Adipose tissue (tissue), 3 donors: Measurements from ENCODE around the gene STRN3. TPM values are rescaled to one million over a fixed set of nuclear protein-coding genes. Genes with fewer than 3 reads are reported as not detected.
A peak's percentile ranks its signal among the peaks of the same experiment; 100 is the strongest.
"Not testable (repeated sequence)": the region's sequence is repeated elsewhere in the genome, so short reads cannot be mapped to it uniquely, and the experiment has no call there.

Experiments used
- H3K27ac ChIP-seq: one replicate; pipeline ENCODE4 v1.5.1; 2013; ENCODE audit warnings: low read depth, low read length
- WGBS, 3 donors: extraction: QIAGEN DNeasy Blood & Tissue Kit; methylation state at CpG; one replicate each; pipeline ENCODE4 v1.1.7; 2013; 5-methylcytosine and 5-hydroxymethylcytosine counted together
- polyA plus RNA-seq, 3 donors: library from polyadenylated mRNA; stranded (reverse); fragments of 200-250 nt; gene quantifications; one replicate each; pipeline ENCODE4 v1.2.3, GENCODE V29; 2013
- donor health status: healthy with polysubstance abuse.
- donor health status: Bipolar disorder and iron deficiency.
- donor health status: healthy.

STRN3 gene
- 10 to 100 TPM in 2 of 3 donors, 1 to 10 TPM in 1; 5.1 to 17.1 (median 14.8) TPM for polyA plus RNA-seq

GRCh38 chr14:31026077-31026449 lies at the start of gene STRN3:
Gene STRN3, minus strand, starts transcription at chr14:31026379. Its CDS starts 194 bp downstream, at chr14:31026185.
- WGBS, 3 donors: 0 to 1% (median 1%) methylated on average over 21 to 31 of the region's 31 CpGs
- peak within 1 kb of the TSS; percentile 84 for H3K27ac ChIP-seq

- H3K27ac ChIP-seq: no peak overlapping the region
- WGBS, 3 donors: 94 to 96% (median 96%) methylated on average over 2 of the region's 2 CpGs
Measured at GRCh38 chr14:31075144-31075543, 49.0 kb upstream of the STRN3 start.

GRCh38 chr14:31071151-31071550 lies 45.0 kb upstream of the STRN3 start:
- 91 to 100% (median 95%) methylated on average over 2 of the region's 2 CpGs for WGBS, 3 donors
- no peak overlapping the region for H3K27ac ChIP-seq

- WGBS, 3 donors: 93 to 96% (median 95%) methylated on average over 5 of the region's 5 CpGs
- no peak overlapping the region for H3K27ac ChIP-seq
Measured at GRCh38 chr14:31070431-31070830, 44.3 kb upstream of the STRN3 start.

GRCh38 chr14:31069343-31069742 lies 43.2 kb upstream of the STRN3 start:
- H3K27ac ChIP-seq: no peak overlapping the region
- 86 to 91% (median 87%) methylated on average over 3 of the region's 3 CpGs for WGBS, 3 donors

GRCh38 chr14:31068235-31068634 lies 42.1 kb upstream of the STRN3 start:
- WGBS, 3 donors: 31 to 65% (median 36%) methylated on average over 1 of the region's 1 CpG
- H3K27ac ChIP-seq: no peak overlapping the region

- H3K27ac ChIP-seq: not testable (repeated sequence)
- WGBS, 3 donors: 91 to 95% (median 92%) methylated on average over 8 of the region's 8 CpGs
Measured at GRCh38 chr14:31062908-31063307, 36.7 kb upstream of the STRN3 start.

- no peak overlapping the region for H3K27ac ChIP-seq
- 86 to 92% (median 86%) methylated on average over 6 of the region's 6 CpGs for WGBS, 3 donors
Measured at GRCh38 chr14:31060253-31060875, 34.2 kb upstream of the STRN3 start.

GRCh38 chr14:31059152-31059924 lies 33.2 kb upstream of the STRN3 start:
- 22 to 47% (median 37%) methylated on average over 1 of the region's 1 CpG for WGBS, 3 donors
- no peak overlapping the region for H3K27ac ChIP-seq

- H3K27ac ChIP-seq: no peak overlapping the region
- WGBS, 3 donors: 97 to 98% (median 97%) methylated on average over 12 of the region's 12 CpGs
Measured at GRCh38 chr14:31057701-31058364, 31.7 kb upstream of the STRN3 start.

GRCh38 chr14:31057035-31057434 lies 30.9 kb upstream of the STRN3 start:
- H3K27ac ChIP-seq: no peak overlapping the region
- 88 to 98% (median 90%) methylated on average over 1 of the region's 1 CpG for WGBS, 3 donors

GRCh38 chr14:31052905-31053586 lies 26.9 kb upstream of the STRN3 start:
- WGBS, 3 donors: 60 to 71% (median 63%) methylated on average over 9 of the region's 9 CpGs
- not testable (repeated sequence) for H3K27ac ChIP-seq

GRCh38 chr14:31051511-31051910 lies 25.3 kb upstream of the STRN3 start:
- 60 to 86% (median 72%) methylated on average over 4 of the region's 4 CpGs for WGBS, 3 donors

GRCh38 chr14:31051023-31051422 lies 24.8 kb upstream of the STRN3 start:
- no peak overlapping the region for H3K27ac ChIP-seq
- WGBS, 3 donors: 81 to 93% (median 91%) methylated on average over 7 of the region's 7 CpGs

More at GRCh38 chr14:31051511-31051910, 25.3 kb upstream of the STRN3 start:
- no peak overlapping the region for H3K27ac ChIP-seq

GRCh38 chr14:31047503-31047902 lies 21.3 kb upstream of the STRN3 start:
- H3K27ac ChIP-seq: no peak overlapping the region
- WGBS, 3 donors: 91 to 99% (median 93%) methylated on average over 10 of the region's 10 CpGs

- H3K27ac ChIP-seq: no peak overlapping the region
- WGBS, 3 donors: 95 to 96% (median 96%) methylated on average over 6 to 7 of the region's 8 CpGs
Measured at GRCh38 chr14:31045501-31046080, 19.4 kb upstream of the STRN3 start.

- WGBS, 3 donors: 42 to 75% (median 75%) methylated on average over 3 of the region's 3 CpGs
- H3K27ac ChIP-seq: no peak overlapping the region
Measured at GRCh38 chr14:31043379-31043778, 17.2 kb upstream of the STRN3 start.

- H3K27ac ChIP-seq: not testable (repeated sequence)
- WGBS, 3 donors: 88 to 92% (median 88%) methylated on average over 10 of the region's 10 CpGs
Measured at GRCh38 chr14:31042893-31043292, 16.7 kb upstream of the STRN3 start.
